ENCODE results near the gene HINFP.
A peak's percentile ranks its signal among the peaks of the same experiment; 100 is the strongest.

The HINFP gene

GRCh38 chr11:119091966-119092879 lies 29.2 kb upstream of the HINFP start:
- DNase-seq (ENCODE audit: extremely low spot score): no peak
- POLR2A ChIA-PET: interaction anchor here (0.5 to 1.5 kb wide), 10 partner anchors 7 to 86 kb away, joined by 3 to 9 read pairs (median 4); partner anchors contain the start of genes C2CD2L, DPAGT1, HINFP and VPS11
- no peak for TF ChIP-seq CTCF (IDR thresholded peaks at IDR 0.05; ENCODE audit: control extremely low read depth, extremely low read depth, low read depth, missing control alignments)
- CTCF ChIA-PET: interaction anchor here (0.8 to 1.7 kb wide), 4 partner anchors 14 to 230 kb away, joined by 3 to 4 read pairs (median 3); partner anchors contain the start of genes C2CD2L and HYOU1

- no peak for DNase-seq (ENCODE audit: extremely low spot score)
- CTCF ChIA-PET: interaction anchor here (0.8 to 1.9 kb wide), 4 partner anchors 8 to 229 kb away, joined by 3 to 7 read pairs (median 4); partner anchors contain the start of genes C2CD2L, HMBS and HYOU1
- no peak for TF ChIP-seq CTCF (IDR thresholded peaks at IDR 0.05; ENCODE audit: control extremely low read depth, extremely low read depth, low read depth, missing control alignments)
- POLR2A ChIA-PET: interaction anchor here (0.5 to 2.8 kb wide), 10 partner anchors 8 to 113 kb away, joined by 3 to 76 read pairs (median 5); partner anchors contain the start of genes C2CD2L, CBL, DPAGT1 and HINFP
Measured at GRCh38 chr11:119092880-119093842, 28.2 kb upstream of the HINFP start.

GRCh38 chr11:119093942-119094815 lies 27.2 kb upstream of the HINFP start:
- ChIA-PET CTCF (interaction anchor here (1.2 to 1.9 kb wide), 7 partner anchors 8 to 230 kb away, joined by 3 to 8 read pairs (median 4); partner anchors contain the start of genes HMBS and VPS11), POLR2A (interaction anchor here (0.6 to 2.8 kb wide), 24 partner anchors 8 to 1817 kb away, joined by 3 to 76 read pairs (median 4); partner anchors contain the start of genes C2CD2L, CBL, DPAGT1 and HINFP)
- no peak for TF ChIP-seq CTCF (IDR thresholded peaks at IDR 0.05; ENCODE audit: control extremely low read depth, extremely low read depth, low read depth, missing control alignments)
- peak; percentile 29 for DNase-seq (ENCODE audit: extremely low spot score)

- TF ChIP-seq CTCF (IDR thresholded peaks at IDR 0.05; ENCODE audit: control extremely low read depth, extremely low read depth, low read depth, missing control alignments): peak; percentile 83
- DNase-seq (ENCODE audit: extremely low spot score): peak; percentile 67
- ChIA-PET CTCF (interaction anchor here (0.6 to 1.9 kb wide), 9 partner anchors 8 to 230 kb away, joined by 3 to 8 read pairs (median 4); partner anchors contain the start of genes C2CD2L, HMBS and VPS11), POLR2A (interaction anchor here (0.6 to 2.8 kb wide), 23 partner anchors 8 to 852 kb away, joined by 3 to 76 read pairs (median 4); partner anchors contain the start of genes C2CD2L, CBL, DPAGT1 and HINFP)
Measured at GRCh38 chr11:119094816-119095065, 26.6 kb upstream of the HINFP start.

- DNase-seq (ENCODE audit: extremely low spot score): peak; percentile 98
- ChIA-PET CTCF (interaction anchor here (0.6 to 1.9 kb wide), 10 partner anchors 9 to 245 kb away, joined by 3 to 8 read pairs (median 4); partner anchors contain the start of genes C2CD2L, HMBS and VPS11), POLR2A (interaction anchor here (0.6 to 2.8 kb wide), 21 partner anchors 10 to 853 kb away, joined by 3 to 76 read pairs (median 4); partner anchors contain the start of genes C2CD2L, CBL, HINFP and HMBS)
- no peak for TF ChIP-seq CTCF (IDR thresholded peaks at IDR 0.05; ENCODE audit: control extremely low read depth, extremely low read depth, low read depth, missing control alignments)
Measured at GRCh38 chr11:119095066-119095880, 26.1 kb upstream of the HINFP start.
